SK-N-SH treated with all-trans-retinoic acid at 6 μM for 48 hours (cell line): Measurements from ENCODE around the gene RESP18.

Experiments used
- ATAC-seq: fragments of 200-7000 bp; cut with Tn5 transposase; 3 replicates; pipeline ENCODE4 v1.9.1; 2020; ENCODE audit warnings: mild to moderate bottlenecking, moderate library complexity
- ARNTL ChIP-seq: fragments of 450-650 bp; formaldehyde crosslinking; IDR thresholded peaks from 2 replicates; pipeline ENCODE4 v1.5.0; 2020; ENCODE audit warnings: low read depth, mild to moderate bottlenecking, moderate library complexity, borderline replicate concordance
- BACH2 ChIP-seq: fragments of 250-450 bp; sonication (Bioruptor Pico); IDR thresholded peaks from 2 replicates; pipeline ENCODE4 v1.9.0; 2021; ENCODE audit warnings: mild to moderate bottlenecking, borderline replicate concordance
- CSDC2 ChIP-seq: fragments of 250-450 bp; sonication (Bioruptor Pico); IDR thresholded peaks from 2 replicates; pipeline ENCODE4 v1.5.0; 2020; ENCODE audit warnings: mild to moderate bottlenecking, moderate library complexity
- CSRNP3 ChIP-seq: fragments of 250-450 bp; sonication (Bioruptor Pico); IDR thresholded peaks from 2 replicates; pipeline ENCODE4 v1.5.1; 2021; ENCODE audit warnings: mild to moderate bottlenecking, moderate library complexity
- ESRRG ChIP-seq: fragments of 250-450 bp; sonication (Bioruptor Pico); IDR thresholded peaks from 2 replicates; pipeline ENCODE4 v1.6.1; 2021; ENCODE audit warnings: mild to moderate bottlenecking
- GLIS3 ChIP-seq: fragments of 250-450 bp; sonication (Bioruptor Pico); IDR thresholded peaks from 2 replicates; pipeline ENCODE4 v1.5.0; 2020; ENCODE audit warnings: mild to moderate bottlenecking, moderate library complexity
- ISL1 ChIP-seq: fragments of 250-450 bp; sonication (Bioruptor Pico); IDR thresholded peaks from 2 replicates; pipeline ENCODE4 v2.1.2; 2022; ENCODE audit warnings: mild to moderate bottlenecking, moderate library complexity
- OSR1 ChIP-seq: fragments of 250-450 bp; sonication (Bioruptor Pico); IDR thresholded peaks from 2 replicates; pipeline ENCODE4 v1.8.0; 2022; ENCODE audit warnings: moderate library complexity, mild to moderate bottlenecking, inconsistent platforms
- RARB ChIP-seq: fragments of 250-450 bp; sonication (Bioruptor Pico); IDR thresholded peaks from 2 replicates; pipeline ENCODE4 v1.8.0; 2021; ENCODE audit warnings: mild to moderate bottlenecking, moderate library complexity
- SNAI2 ChIP-seq: fragments of 250-450 bp; sonication (Bioruptor Pico); IDR thresholded peaks from 2 replicates; pipeline ENCODE4 v1.5.0; 2020; ENCODE audit warnings: mild to moderate bottlenecking, moderate library complexity
- TCF4 ChIP-seq: fragments of 250-450 bp; sonication (Bioruptor Pico); IDR thresholded peaks from 2 replicates; pipeline ENCODE4 v1.8.0; 2021; ENCODE audit warnings: mild to moderate bottlenecking, moderate library complexity, borderline replicate concordance
- TOX ChIP-seq: fragments of 250-450 bp; sonication (Bioruptor Pico); IDR thresholded peaks from 2 replicates; pipeline ENCODE4 v1.8.0; 2021; ENCODE audit warnings: mild to moderate bottlenecking, moderate library complexity, borderline replicate concordance
- TSHZ2 ChIP-seq: fragments of 250-450 bp; sonication (Bioruptor Pico); IDR thresholded peaks from 2 replicates; pipeline ENCODE4 v1.5.0; 2020; ENCODE audit warnings: mild to moderate bottlenecking, moderate library complexity
- ZC3H10 ChIP-seq: fragments of 250-450 bp; sonication (Bioruptor Pico); IDR thresholded peaks from 2 replicates; pipeline ENCODE4 v1.5.1; 2021; ENCODE audit warnings: mild to moderate bottlenecking, moderate library complexity
- ZFP3 ChIP-seq: fragments of 250-450 bp; sonication (Bioruptor Pico); IDR thresholded peaks from 2 replicates; pipeline ENCODE4 v1.5.0; 2020; ENCODE audit warnings: mild to moderate bottlenecking, moderate library complexity
- ZFP30 ChIP-seq: fragments of 450-650 bp; formaldehyde crosslinking; IDR thresholded peaks from 2 replicates; pipeline ENCODE4 v1.5.0; 2022; ENCODE audit warnings: mild to moderate bottlenecking, moderate library complexity
- ZNF565 ChIP-seq: fragments of 450-650 bp; formaldehyde crosslinking; conservative IDR thresholded peaks from 2 replicates; pipeline ENCODE4 v1.5.0; 2020; ENCODE audit warnings: low read depth, mild to moderate bottlenecking, moderate library complexity
- ZNF70 ChIP-seq: fragments of 450-650 bp; formaldehyde crosslinking; IDR thresholded peaks from 2 replicates; pipeline ENCODE4 v1.5.0; 2020; ENCODE audit warnings: mild to moderate bottlenecking, moderate library complexity
- ZNF8 ChIP-seq: fragments of 450-650 bp; formaldehyde crosslinking; IDR thresholded peaks from 2 replicates; pipeline ENCODE4 v1.5.0; 2020; ENCODE audit warnings: mild to moderate bottlenecking, moderate library complexity
- TF ChIP-seq, protein P1 (sequence below): fragments of 250-450 bp; sonication (Bioruptor Pico); IDR thresholded peaks from 2 replicates; pipeline ENCODE4 v1.8.0; 2021; ENCODE audit warnings: low read depth, mild to moderate bottlenecking, moderate library complexity, borderline replicate concordance
- TF ChIP-seq, protein P2 (sequence below): fragments of 250-450 bp; sonication (Bioruptor Pico); IDR thresholded peaks from 2 replicates; pipeline ENCODE4 v1.8.0; 2020; ENCODE audit warnings: mild to moderate bottlenecking, moderate library complexity, borderline replicate concordance

RESP18 gene

GRCh38 chr2:219332542-219332941, at the start of gene RESP18:
RESP18 (minus strand) TSS chr2:219332744.
- TF ChIP-seq TSHZ2 (CRISPR knock-in tag) (no peak), ESRRG (CRISPR knock-in tag) (no peak), ZFP30 (no peak), RARB (no peak), ZC3H10 (CRISPR knock-in tag) (no peak), CSDC2 (CRISPR knock-in tag) (no peak), TCF4 (CRISPR knock-in tag) (no peak), ZNF8 (CRISPR knock-in tag) (no peak)
- no peak for ATAC-seq

DNA sequence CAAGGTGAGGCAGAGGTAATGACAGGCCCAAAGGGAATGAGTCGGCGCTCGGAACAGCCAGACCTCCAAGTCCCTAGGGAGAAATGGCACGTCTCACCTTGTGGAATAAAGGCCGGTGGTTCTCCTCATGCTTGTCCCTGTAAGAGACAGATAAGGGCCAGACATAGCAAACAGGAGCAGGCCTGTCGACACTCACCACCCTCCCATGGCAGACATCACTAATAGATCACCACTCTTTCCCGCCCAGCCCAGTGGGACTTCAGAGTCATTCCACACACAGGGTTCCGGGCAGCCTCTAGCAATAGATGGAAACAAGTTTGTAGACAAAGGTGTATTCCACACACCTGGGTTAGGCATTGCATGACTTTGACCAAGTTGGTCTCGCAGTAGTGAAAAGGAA, 48.9 kb upstream of the RESP18 start:
- TF ChIP-seq ZNF8 (CRISPR knock-in tag) (no peak), ISL1 (CRISPR knock-in tag) (no peak), ARNTL (CRISPR knock-in tag) (no peak), TSHZ2 (CRISPR knock-in tag) (no peak)
- TF ChIP-seq, protein P1, sequence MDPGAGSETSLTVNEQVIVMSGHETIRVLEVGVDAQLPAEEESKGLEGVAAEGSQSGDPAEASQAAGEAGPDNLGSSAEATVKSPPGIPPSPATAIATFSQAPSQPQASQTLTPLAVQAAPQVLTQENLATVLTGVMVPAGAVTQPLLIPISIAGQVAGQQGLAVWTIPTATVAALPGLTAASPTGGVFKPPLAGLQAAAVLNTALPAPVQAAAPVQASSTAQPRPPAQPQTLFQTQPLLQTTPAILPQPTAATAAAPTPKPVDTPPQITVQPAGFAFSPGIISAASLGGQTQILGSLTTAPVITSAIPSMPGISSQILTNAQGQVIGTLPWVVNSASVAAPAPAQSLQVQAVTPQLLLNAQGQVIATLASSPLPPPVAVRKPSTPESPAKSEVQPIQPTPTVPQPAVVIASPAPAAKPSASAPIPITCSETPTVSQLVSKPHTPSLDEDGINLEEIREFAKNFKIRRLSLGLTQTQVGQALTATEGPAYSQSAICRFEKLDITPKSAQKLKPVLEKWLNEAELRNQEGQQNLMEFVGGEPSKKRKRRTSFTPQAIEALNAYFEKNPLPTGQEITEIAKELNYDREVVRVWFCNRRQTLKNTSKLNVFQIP (CRISPR knock-in tag), result no peak
- no peak for ATAC-seq

DNA sequence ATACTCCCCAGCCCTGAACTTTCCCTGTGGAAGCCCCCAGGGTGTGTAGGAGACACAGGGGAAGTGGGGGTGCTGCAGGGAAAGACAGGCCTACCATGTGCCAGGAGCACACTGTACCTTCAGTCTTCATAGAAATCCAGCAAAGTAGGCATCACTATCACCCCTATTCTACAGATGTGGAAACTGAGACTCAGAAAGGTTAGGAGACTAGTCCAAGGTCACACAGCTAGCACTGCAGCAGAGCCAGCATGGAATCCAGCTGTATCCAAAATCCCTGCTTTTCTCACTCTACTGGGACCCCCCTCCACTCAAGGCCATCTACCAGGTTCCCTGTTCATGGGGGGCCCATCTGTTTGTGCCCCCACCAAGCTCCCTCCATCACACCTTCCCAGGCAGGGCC, 48.4 kb upstream of the RESP18 start:
- no peak for ATAC-seq
- TF ChIP-seq TOX (CRISPR knock-in tag) (no peak), ZNF565 (CRISPR knock-in tag) (no peak), ZFP3 (no peak), ZC3H10 (CRISPR knock-in tag) (no peak), ZNF70 (no peak), CSDC2 (CRISPR knock-in tag) (no peak), SNAI2 (CRISPR knock-in tag) (no peak), CSRNP3 (CRISPR knock-in tag) (no peak), ISL1 (CRISPR knock-in tag) (no peak), OSR1 (CRISPR knock-in tag) (no peak), BACH2 (CRISPR knock-in tag) (no peak), TSHZ2 (CRISPR knock-in tag) (no peak), GLIS3 (CRISPR knock-in tag) (no peak), ZFP30 (no peak), ARNTL (CRISPR knock-in tag) (no peak)
- TF ChIP-seq, protein P2, sequence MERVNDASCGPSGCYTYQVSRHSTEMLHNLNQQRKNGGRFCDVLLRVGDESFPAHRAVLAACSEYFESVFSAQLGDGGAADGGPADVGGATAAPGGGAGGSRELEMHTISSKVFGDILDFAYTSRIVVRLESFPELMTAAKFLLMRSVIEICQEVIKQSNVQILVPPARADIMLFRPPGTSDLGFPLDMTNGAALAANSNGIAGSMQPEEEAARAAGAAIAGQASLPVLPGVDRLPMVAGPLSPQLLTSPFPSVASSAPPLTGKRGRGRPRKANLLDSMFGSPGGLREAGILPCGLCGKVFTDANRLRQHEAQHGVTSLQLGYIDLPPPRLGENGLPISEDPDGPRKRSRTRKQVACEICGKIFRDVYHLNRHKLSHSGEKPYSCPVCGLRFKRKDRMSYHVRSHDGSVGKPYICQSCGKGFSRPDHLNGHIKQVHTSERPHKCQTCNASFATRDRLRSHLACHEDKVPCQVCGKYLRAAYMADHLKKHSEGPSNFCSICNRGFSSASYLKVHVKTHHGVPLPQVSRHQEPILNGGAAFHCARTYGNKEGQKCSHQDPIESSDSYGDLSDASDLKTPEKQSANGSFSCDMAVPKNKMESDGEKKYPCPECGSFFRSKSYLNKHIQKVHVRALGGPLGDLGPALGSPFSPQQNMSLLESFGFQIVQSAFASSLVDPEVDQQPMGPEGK, result no peak
- TF ChIP-seq, protein P1 (CRISPR knock-in tag), result no peak
